ENCODE data around the gene NKTR.

GRCh38 chr3:42680806-42681205, 80.3 kb downstream of the NKTR start:
- TF ChIP-seq CTCF (conservative IDR thresholded peaks at IDR 0.05; ENCODE audit: low read depth, low read length) (no peak), EZH2 (IDR thresholded peaks at IDR 0.05; ENCODE audit: borderline replicate concordance, low read depth, low read length, poor library complexity, severe bottlenecking) (no peak)

Measured in A673 (cell line).